Ramos (cell line): ENCODE measurements around the gene SNX30.

Experiments used
- in situ Hi-C: fragments of 300-500 bp; cut with MboI; formaldehyde crosslinking; loops from one replicate; pipeline ENCODE4 v1.14.3; 2022; ENCODE audit warnings: low sequenced_read_pairs; ENCODE audit not compliant: unreplicated experiment

Gene SNX30

GRCh38 chr9:112811518-112811917 is 61.0 kb downstream of the SNX30 start:
- in situ Hi-C loops = no loop called here

- in situ Hi-C loops = no loop called here
These were observed 65.3 kb downstream of the SNX30 start for GRCh38 chr9:112815868-112816267.

GRCh38 chr9:112817860-112818203 is 67.3 kb downstream of the SNX30 start:
- in situ Hi-C loops = no loop called here

GRCh38 chr9:112819635-112820496 is 69.3 kb downstream of the SNX30 start:
- in situ Hi-C loops = no loop called here

- in situ Hi-C loops = no loop called here
These were observed 70.3 kb downstream of the SNX30 start for GRCh38 chr9:112820881-112821280.

GRCh38 chr9:112822618-112823017 is 72.1 kb downstream of the SNX30 start:
- in situ Hi-C loops = no loop called here

- in situ Hi-C loops = no loop called here
These were observed 72.7 kb downstream of the SNX30 start for GRCh38 chr9:112823257-112823656.

GRCh38 chr9:112831281-112831851 is 80.8 kb downstream of the SNX30 start:
- in situ Hi-C loops = no loop called here

GRCh38 chr9:112831969-112832368 is 81.4 kb downstream of the SNX30 start:
- in situ Hi-C loops = no loop called here

- in situ Hi-C loops = no loop called here
These were observed 82.5 kb downstream of the SNX30 start for GRCh38 chr9:112833081-112833480.

- in situ Hi-C loops = no loop called here
These were observed 85.8 kb downstream of the SNX30 start for GRCh38 chr9:112836394-112836793.

GRCh38 chr9:112838342-112838741 is 87.8 kb downstream of the SNX30 start:
- in situ Hi-C loops = no loop called here

- in situ Hi-C loops = no loop called here
These were observed 88.8 kb downstream of the SNX30 start for GRCh38 chr9:112839331-112839730.

GRCh38 chr9:112841261-112841660 is 90.7 kb downstream of the SNX30 start:
- in situ Hi-C loops = no loop called here

GRCh38 chr9:112842555-112842954 is 92.0 kb downstream of the SNX30 start:
- in situ Hi-C loops = no loop called here

- in situ Hi-C loops = no loop called here
These were observed 94.4 kb downstream of the SNX30 start for GRCh38 chr9:112844771-112845542.

GRCh38 chr9:112846528-112847488 is 96.2 kb downstream of the SNX30 start:
- in situ Hi-C loops = no loop called here

GRCh38 chr9:112848316-112849151 is 98.0 kb downstream of the SNX30 start:
- in situ Hi-C loops = no loop called here

GRCh38 chr9:112849363-112849922 is 98.9 kb downstream of the SNX30 start:
- in situ Hi-C loops = no loop called here
